Neutrophil (primary cell): ENCODE results near the gene CNKSR3.

Experiments used
- H3K27ac ChIP-seq: fragments of 200-600 bp; sonication (generic); 2 replicates; pipeline ENCODE4 v1.5.1; 2016; ENCODE audit warnings: mild to moderate bottlenecking, moderate library complexity
- H3K27me3 ChIP-seq: fragments of 200-600 bp; sonication (generic); 2 replicates; pipeline ENCODE4 v1.6.0; 2016; ENCODE audit warnings: mild to moderate bottlenecking
- H3K36me3 ChIP-seq: fragments of 200-600 bp; sonication (generic); 2 replicates; pipeline ENCODE4 v1.5.1; 2017
- H3K4me1 ChIP-seq, 2 experiments: fragments of 200-600 bp in 1 of 2; sonication (generic) in 1 of 2; 1 replicate in 1 of 2; 2 replicates in 1 of 2; pipeline versions ENCODE4 v1.5.1 to v1.6.1; 2013 to 2016; ENCODE audit warnings: low read depth in 1 of 2, low read length in 1 of 2, mild to moderate bottlenecking in 1 of 2, moderate library complexity in 1 of 2; ENCODE audit not compliant: control insufficient read depth in 1 of 2, insufficient read depth in 1 of 2
- H3K4me3 ChIP-seq, 2 experiments: fragments of 200-600 bp in 1 of 2; sonication (generic) in 1 of 2; 1 replicate in 1 of 2; 2 replicates in 1 of 2; pipeline ENCODE4 v1.5.1; 2013 to 2016; ENCODE audit warnings: low read depth in 1 of 2, low read length in 1 of 2, mild to moderate bottlenecking in 1 of 2, moderate library complexity in 1 of 2
- H3K9me3 ChIP-seq: fragments of 200-600 bp; sonication (generic); 2 replicates; pipeline ENCODE4 v1.5.1; 2016
- CTCF ChIP-seq: fragments of 200-600 bp; sonication (generic); IDR thresholded peaks from 2 replicates; pipeline ENCODE4 v1.5.1; 2016; ENCODE audit warnings: antibody characterized with exemption

Gene CNKSR3

GRCh38 chr6:154383273-154383672 lies 127.2 kb downstream of the CNKSR3 start:
- Histone ChIP-seq H3K4me1 (no peaks in the 10 kb centered on the region), H3K9me3 (no peaks in the 10 kb centered on the region), H3K4me3 (no peak overlapping the region), H3K27me3 (no peaks in the 10 kb centered on the region), H3K27ac (no peak overlapping the region), H3K36me3 (no peaks in the 10 kb centered on the region)
- no peak for TF ChIP-seq CTCF

- no peak overlapping the region for H3K4me3 ChIP-seq
- no peak overlapping the region for H3K27ac ChIP-seq
- no peaks in the 10 kb centered on the region for H3K27me3 ChIP-seq
- H3K36me3 ChIP-seq, result no peaks in the 10 kb centered on the region
- no peak for TF ChIP-seq CTCF
- no peaks in the 10 kb centered on the region for H3K9me3 ChIP-seq
- H3K4me1 ChIP-seq, result no peaks in the 10 kb centered on the region
Observed at GRCh38 chr6:154382740-154383139, 127.7 kb downstream of the CNKSR3 start.

- Histone ChIP-seq H3K4me3 (no peak overlapping the region), H3K27ac (no peak overlapping the region), H3K4me1 (no peaks in the 10 kb centered on the region), H3K36me3 (no peaks in the 10 kb centered on the region), H3K27me3 (no peaks in the 10 kb centered on the region), H3K9me3 (no peaks in the 10 kb centered on the region)
- TF ChIP-seq CTCF, result no peak
Observed at GRCh38 chr6:154381548-154381947, 128.9 kb downstream of the CNKSR3 start.

GRCh38 chr6:154380741-154381140 lies 129.7 kb downstream of the CNKSR3 start:
- Histone ChIP-seq H3K4me1 (no peaks in the 10 kb centered on the region), H3K9me3 (no peaks in the 10 kb centered on the region), H3K36me3 (no peaks in the 10 kb centered on the region), H3K4me3 (no peak overlapping the region), H3K27me3 (no peaks in the 10 kb centered on the region), H3K27ac (no peak overlapping the region)
- TF ChIP-seq CTCF, result no peak

- Histone ChIP-seq H3K4me3 (no peak overlapping the region), H3K9me3 (no peaks in the 10 kb centered on the region), H3K27me3 (no peaks in the 10 kb centered on the region), H3K36me3 (no peaks in the 10 kb centered on the region), H3K4me1 (no peaks in the 10 kb centered on the region), H3K27ac (no peak overlapping the region)
- no peak for TF ChIP-seq CTCF
Observed at GRCh38 chr6:154379585-154379984, 130.9 kb downstream of the CNKSR3 start.

- TF ChIP-seq CTCF, result no peak
- H3K27me3 ChIP-seq, result no peaks in the 10 kb centered on the region
- H3K27ac ChIP-seq, result no peak overlapping the region
- H3K36me3 ChIP-seq, result no peaks in the 10 kb centered on the region
- H3K9me3 ChIP-seq, result no peaks in the 10 kb centered on the region
- H3K4me3 ChIP-seq, result no peak overlapping the region
- H3K4me1 ChIP-seq, result no peaks in the 10 kb centered on the region
Observed at GRCh38 chr6:154378518-154378917, 132.0 kb downstream of the CNKSR3 start.
